ENCODE results near the gene CXXC5.

CXXC5 gene

GRCh38 chr5:139667001-139667729 lies 19.0 kb downstream of the CXXC5 start:
- no peak for DNase-seq

- no peak for DNase-seq
Observed at GRCh38 chr5:139667730-139668063, 19.5 kb downstream of the CXXC5 start.

GRCh38 chr5:139668064-139668880 lies 20.1 kb downstream of the CXXC5 start:
- DNase-seq: peak; percentile 29

GRCh38 chr5:139668924-139669661 lies 20.9 kb downstream of the CXXC5 start:
- DNase-seq: no peak

GRCh38 chr5:139669662-139670368 lies 21.7 kb downstream of the CXXC5 start:
- DNase-seq: peak; percentile 48

- peak; percentile 63 for DNase-seq
Observed at GRCh38 chr5:139670369-139671095, 22.4 kb downstream of the CXXC5 start.

GRCh38 chr5:139671096-139671841 lies 23.1 kb downstream of the CXXC5 start:
- DNase-seq: no peak

- no peak for DNase-seq
Observed at GRCh38 chr5:139675213-139675612, 27.1 kb downstream of the CXXC5 start.

GRCh38 chr5:139675825-139676224 lies 27.7 kb downstream of the CXXC5 start:
- no peak for DNase-seq

GRCh38 chr5:139676406-139676805 lies 28.3 kb downstream of the CXXC5 start:
- DNase-seq: no peak

GRCh38 chr5:139676951-139677735 lies 29.0 kb downstream of the CXXC5 start:
- DNase-seq: no peak

GRCh38 chr5:139677736-139678613 lies 29.8 kb downstream of the CXXC5 start:
- no peak for DNase-seq

- no peak for DNase-seq
Observed at GRCh38 chr5:139678751-139679750, 30.9 kb downstream of the CXXC5 start.

GRCh38 chr5:139680368-139681111 lies 32.4 kb downstream of the CXXC5 start:
- no peak for DNase-seq

GRCh38 chr5:139681112-139681458 lies 32.9 kb downstream of the CXXC5 start:
- no peak for DNase-seq

- no peak for DNase-seq
Observed at GRCh38 chr5:139681466-139681865, 33.3 kb downstream of the CXXC5 start.
